CD14-positive monocyte (primary cell): ENCODE results near the gene MMP13. TPM values are rescaled to one million over a fixed set of nuclear protein-coding genes. Genes with fewer than 3 reads are reported as not detected.

Source experiments
- DNase-seq, 3 donors: peaks; one replicate each; pipeline ENCODE4 v3.0.0-alpha.2; 2011 to 2022
- H2AFZ ChIP-seq: 2 replicates; pipeline ENCODE4 v1.6.0; 2012; ENCODE audit warnings: mild to moderate bottlenecking, low read depth, low read length, inconsistent platforms; ENCODE audit not compliant: insufficient read depth, poor library complexity, severe bottlenecking
- H3K27ac ChIP-seq, 2 donors: 1 replicate in 1 of 2; 2 replicates in 1 of 2; pipeline ENCODE4 v1.5.1; 2012 to 2013; ENCODE audit warnings: low read length in 2 of 2, control low read depth in 1 of 2, inconsistent platforms in 1 of 2, low read depth in 1 of 2, mild to moderate bottlenecking in 1 of 2
- H3K27me3 ChIP-seq, 2 donors: one replicate each; pipeline versions ENCODE4 v1.6.0 to v1.6.1; 2011 to 2013; ENCODE audit warnings: low read length in 2 of 2; ENCODE audit not compliant: control insufficient read depth in 2 of 2, insufficient read depth in 2 of 2
- H3K36me3 ChIP-seq, 2 donors: replicated peaks in 1 of 2; 1 replicate in 1 of 2; 2 replicates in 1 of 2; pipeline versions ENCODE4 v1.5.1 to v1.6.1; 2012 to 2013; ENCODE audit warnings: low read length in 2 of 2, control low read depth in 1 of 2, inconsistent platforms in 1 of 2, mild to moderate bottlenecking in 1 of 2; ENCODE audit not compliant: insufficient read depth in 2 of 2, control insufficient read depth in 1 of 2
- H3K4me1 ChIP-seq, 2 donors: 1 replicate in 1 of 2; 2 replicates in 1 of 2; pipeline versions ENCODE4 v1.5.1 to v1.6.1; 2012 to 2013; ENCODE audit warnings: low read length in 2 of 2, control low read depth in 1 of 2, inconsistent platforms in 1 of 2, mild to moderate bottlenecking in 1 of 2, moderate library complexity in 1 of 2; ENCODE audit not compliant: insufficient read depth in 2 of 2, control insufficient read depth in 1 of 2
- H3K4me2 ChIP-seq: replicated peaks from 2 replicates; pipeline ENCODE3; 2012; ENCODE audit warnings: low read length, moderate library complexity, mild to moderate bottlenecking; ENCODE audit not compliant: poor library complexity, severe bottlenecking; ENCODE audit errors: extremely low read depth
- H3K4me3 ChIP-seq, 3 experiments: fragments of 200-600 bp in 1 of 3; sonication (generic) in 1 of 3; replicated peaks in 1 of 3; 1 replicate in 2 of 3; 2 replicates in 1 of 3; pipeline ENCODE4 v1.5.1; 2011 to 2013; ENCODE audit warnings: low read length in 3 of 3, mild to moderate bottlenecking in 3 of 3, control low read depth in 2 of 3, low read depth in 2 of 3, inconsistent platforms in 1 of 3, moderate library complexity in 1 of 3
- H3K79me2 ChIP-seq: 2 replicates; pipeline ENCODE4 v1.6.0; 2012; ENCODE audit warnings: mild to moderate bottlenecking, control low read depth, inconsistent platforms, low read length, moderate library complexity; ENCODE audit not compliant: insufficient read depth
- H3K9ac ChIP-seq: 2 replicates; pipeline ENCODE4 v1.6.0; 2017; ENCODE audit warnings: low read length, mild to moderate bottlenecking; ENCODE audit not compliant: insufficient read depth, poor library complexity, severe bottlenecking
- H3K9me3 ChIP-seq, 2 donors: replicated peaks in 1 of 2; 1 replicate in 1 of 2; 2 replicates in 1 of 2; pipeline versions ENCODE4 v1.5.1 to v1.6.1; 2012 to 2013; ENCODE audit warnings: low read length in 2 of 2, control low read depth in 1 of 2; ENCODE audit not compliant: control insufficient read depth in 1 of 2, insufficient read depth in 1 of 2
- H4K20me1 ChIP-seq: 2 replicates; pipeline ENCODE4 v1.6.0; 2012; ENCODE audit warnings: mild to moderate bottlenecking, low read length, control low read depth, moderate library complexity; ENCODE audit not compliant: insufficient read depth
- H3K27ac Mint-ChIP-seq, 7 donors: one replicate each; pipeline ENCODE4 v1.8.0; 2020; ENCODE audit warnings: mild to moderate bottlenecking in 7 of 7, mixed read lengths in 7 of 7, moderate library complexity in 6 of 7, inconsistent platforms in 2 of 7
- H3K27me3 Mint-ChIP-seq, 3 donors: one replicate each; pipeline ENCODE4 v1.8.0; 2021 to 2022; ENCODE audit warnings: low read depth in 3 of 3, mild to moderate bottlenecking in 3 of 3, mixed read lengths in 3 of 3, moderate library complexity in 3 of 3, inconsistent platforms in 1 of 3
- H3K36me3 Mint-ChIP-seq, 2 donors: one replicate each; pipeline ENCODE4 v1.8.0; 2020; ENCODE audit warnings: mixed read lengths in 2 of 2, inconsistent platforms in 1 of 2, mild to moderate bottlenecking in 1 of 2
- H3K4me1 Mint-ChIP-seq: one replicate; pipeline ENCODE4 v1.8.0; 2020; ENCODE audit warnings: mild to moderate bottlenecking, mixed read lengths
- H3K4me3 Mint-ChIP-seq, 2 donors: one replicate each; pipeline ENCODE4 v1.8.0; 2020; ENCODE audit warnings: mild to moderate bottlenecking in 2 of 2, mixed read lengths in 2 of 2, moderate library complexity in 1 of 2
- H3K9me3 Mint-ChIP-seq, 7 donors: one replicate each; pipeline ENCODE4 v1.8.0; 2020 to 2022; ENCODE audit warnings: mixed read lengths in 7 of 7, mild to moderate bottlenecking in 6 of 7, moderate library complexity in 6 of 7, inconsistent platforms in 2 of 7
- CTCF ChIP-seq: fragments of 200-600 bp; IDR thresholded peaks from one replicate; pipeline ENCODE4 v1.8.0; 2022; ENCODE audit warnings: antibody characterized with exemption, mild to moderate bottlenecking
- WGBS: methylation state at CpG from one replicate; pipeline ENCODE4 v1.1.5; 2013; ENCODE audit warnings: missing lambda C conversion rate; ENCODE audit not compliant: insufficient coverage; 5-methylcytosine and 5-hydroxymethylcytosine counted together
- intact Hi-C, 2 donors: fragments of 100-400 bp; cut with micrococcal nuclease; formaldehyde crosslinking; loops; one replicate each; pipeline versions ENCODE4 v1.15.0 to v1.15.1; 2023
- polyA plus RNA-seq, 3 donors: library from polyadenylated mRNA; depleted of rRNA in 1 of 3; unstranded in 2 of 3; stranded (reverse) in 1 of 3; fragments of 300-500 nt in 2 of 3; fragments of >200 nt in 1 of 3; fragmentation: Illumina TruSeq in 2 of 3; gene quantifications; 1 replicate in 2 of 3; 2 replicates in 1 of 3; pipeline ENCODE4 v1.2.3, GENCODE V29; 2012 to 2021

The MMP13 gene
- polyA plus RNA-seq, 3 donors = not detected

- no peak for DNase-seq
- Mint-ChIP-seq H3K4me1 (peaks cover 6% of the 10 kb centered on the region), H3K27ac (no peak overlapping the region), H3K27me3 (peaks cover 0 to 2% (median 2%) of the 10 kb centered on the region in 3 donors), H3K4me3 (no peak overlapping the region), H3K36me3 (no peaks in the 10 kb centered on the region), H3K9me3 (peaks cover 0 to 4% (median 0%) of the 10 kb centered on the region in 7 donors)
- H4K20me1 ChIP-seq = no peaks in the 10 kb centered on the region
- H3K36me3 ChIP-seq = no peaks in the 10 kb centered on the region
- no peak overlapping the region for H2AFZ ChIP-seq
- no peak overlapping the region for H3K27ac ChIP-seq
- H3K9me3 ChIP-seq = no peaks in the 10 kb centered on the region
- H3K9ac ChIP-seq = no peak overlapping the region
- no peaks in the 10 kb centered on the region for H3K79me2 ChIP-seq
- TF ChIP-seq CTCF = no peak
- H3K4me1 ChIP-seq = peaks cover 8 to 9% of the 10 kb centered on the region in 2 donors
- H3K27me3 ChIP-seq = no peaks in the 10 kb centered on the region
- no peak overlapping the region for H3K4me2 ChIP-seq
- intact Hi-C loops = no loop called here
- no peak overlapping the region for H3K4me3 ChIP-seq
- WGBS = no CpG with 5 or more reads among the region's 1 CpG
Measured at GRCh38 chr11:102967497-102967896, 12.0 kb upstream of the MMP13 start.

GRCh38 chr11:102966011-102966410 lies 10.5 kb upstream of the MMP13 start:
- no peaks in the 10 kb centered on the region for H3K4me1 Mint-ChIP-seq
- peaks cover 0 to 4% (median 0%) of the 10 kb centered on the region in 7 donors for H3K9me3 Mint-ChIP-seq
- H3K4me3 Mint-ChIP-seq = no peak overlapping the region
- H3K27ac ChIP-seq = no peak overlapping the region
- no peak overlapping the region for H3K27ac Mint-ChIP-seq
- H3K9ac ChIP-seq = no peak overlapping the region
- H3K36me3 ChIP-seq = no peaks in the 10 kb centered on the region
- H3K4me2 ChIP-seq = no peak overlapping the region
- H2AFZ ChIP-seq = no peak overlapping the region
- no peak overlapping the region for H3K4me3 ChIP-seq
- no peaks in the 10 kb centered on the region for H4K20me1 ChIP-seq
- no peak for DNase-seq
- no peaks in the 10 kb centered on the region for H3K9me3 ChIP-seq
- peaks cover 0 to 3% (median 3%) of the 10 kb centered on the region in 3 donors for H3K27me3 Mint-ChIP-seq
- no peaks in the 10 kb centered on the region for H3K79me2 ChIP-seq
- no peaks in the 10 kb centered on the region for H3K4me1 ChIP-seq
- no peaks in the 10 kb centered on the region for H3K27me3 ChIP-seq
- intact Hi-C loops = no loop called here
- no peak for TF ChIP-seq CTCF
- no peaks in the 10 kb centered on the region for H3K36me3 Mint-ChIP-seq
